NT2/D1 (cell line): Measurements from ENCODE around the gene CEP295NL.

Source experiments
- YY1 ChIP-seq: IDR thresholded peaks from 2 replicates; pipeline ENCODE4 v1.6.1; 2011; ENCODE audit not compliant: insufficient read length, insufficient read depth
- ZNF274 ChIP-seq: IDR thresholded peaks from 2 replicates; pipeline ENCODE4 v1.6.1; 2011; ENCODE audit warnings: mild to moderate bottlenecking, low read depth, low read length

GRCh38 chr17:78861229-78861628 lies 41.8 kb downstream of the CEP295NL start:
- TF ChIP-seq YY1 (no peak), ZNF274 (no peak)
